Ureter (tissue), 1 donor: ENCODE results near the gene GTPBP4. TPM values are rescaled to one million over a fixed set of nuclear protein-coding genes. Genes with fewer than 3 reads are reported as not detected.
"Not testable (repeated sequence)": the region's sequence is repeated elsewhere in the genome, so short reads cannot be mapped to it uniquely, and the experiment has no call there.

ENCODE experiments used
- DNase-seq: peaks from one replicate; pipeline ENCODE4 v3.0.0-alpha.2; 2020; ENCODE audit warnings: low spot score
- total RNA-seq: library from RNA; stranded (reverse); gene quantifications from one replicate; pipeline ENCODE4 v1.2.4, GENCODE V29; 2023
- donor health status: DM: yes; HTN: yes; CAD: no.

The GTPBP4 gene
- total RNA-seq, 1 donor from 2014 or later = 53.5 TPM

GRCh38 chr10:988667-989545, 672 bp downstream of the GTPBP4 start:
- no peak for DNase-seq

GRCh38 chr10:990808-991207, 2.6 kb downstream of the GTPBP4 start:
- no peak for DNase-seq

DNA sequence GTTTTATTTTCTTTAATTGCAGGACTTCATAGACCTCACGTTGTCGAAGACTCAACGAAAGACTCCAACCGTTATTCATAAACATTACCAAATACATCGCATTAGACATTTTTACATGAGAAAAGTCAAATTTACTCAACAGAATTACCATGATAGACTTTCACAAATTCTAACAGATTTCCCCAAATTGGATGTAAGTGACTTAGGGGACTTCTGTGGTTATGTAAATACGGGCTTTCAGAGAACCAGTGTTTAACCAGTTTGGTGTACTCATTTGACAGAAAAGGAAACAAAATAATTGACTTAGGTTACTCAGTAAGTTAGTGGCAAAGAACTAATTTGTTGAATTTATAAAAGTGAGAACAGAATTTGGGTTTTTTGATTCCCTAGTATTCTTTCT, 4.2 kb downstream of the GTPBP4 start:
- DNase-seq = no peak

DNA sequence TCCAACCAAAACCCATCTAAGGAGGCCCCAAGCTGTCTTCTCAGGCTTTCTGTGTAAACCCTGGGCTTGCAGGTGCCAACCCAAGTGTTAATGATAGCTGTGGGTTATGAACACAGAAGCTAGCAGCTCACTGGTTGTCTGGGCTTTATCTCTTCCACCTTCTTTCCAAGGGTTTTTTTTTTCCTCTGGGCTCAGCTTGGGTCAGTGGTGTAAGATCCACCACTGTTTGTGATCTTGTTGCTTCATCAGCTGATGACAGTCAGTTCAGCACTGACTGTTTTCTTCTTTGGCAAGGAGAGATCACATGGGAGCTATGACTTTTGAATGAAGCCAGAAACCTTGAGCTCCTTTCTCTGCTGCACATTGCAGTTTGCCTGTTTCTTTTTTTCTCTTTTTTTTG, 4.6 kb downstream of the GTPBP4 start:
- no peak for DNase-seq

DNA sequence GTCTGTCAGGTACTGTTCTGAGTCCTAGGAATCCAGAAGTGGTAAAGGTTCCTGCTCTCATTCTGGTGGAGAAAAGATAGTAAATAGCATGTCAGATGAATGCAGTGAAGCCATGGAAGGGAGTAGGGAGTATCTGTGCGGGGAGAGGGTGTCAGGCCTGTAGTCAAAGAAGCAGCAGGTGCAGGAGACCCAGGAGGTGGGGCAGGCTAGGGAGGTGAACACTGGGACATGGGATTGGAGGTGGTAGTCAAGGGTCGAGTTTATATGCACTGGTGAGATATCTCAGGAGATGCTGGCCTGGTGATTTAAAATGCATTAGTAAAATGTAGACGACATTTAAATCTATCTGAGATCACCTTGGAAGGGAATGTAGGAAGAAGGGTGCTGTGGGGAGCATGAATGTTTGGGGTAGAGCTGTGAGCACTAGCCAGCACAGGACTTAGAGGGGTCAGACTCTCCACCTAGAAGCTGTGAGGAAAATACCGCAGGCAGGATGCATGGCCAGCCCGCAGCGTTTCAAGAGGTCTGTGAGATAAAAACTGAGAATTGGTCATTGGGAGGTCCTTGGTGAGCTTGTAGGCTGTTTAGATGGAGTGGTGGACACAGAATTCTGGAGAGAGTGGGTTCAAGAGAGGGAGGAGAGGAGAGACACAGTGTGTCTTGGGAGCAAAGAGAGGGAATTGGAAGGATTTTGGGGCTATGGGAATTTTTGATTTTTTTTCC, 6.8 kb downstream of the GTPBP4 start:
- DNase-seq = no peak

DNA sequence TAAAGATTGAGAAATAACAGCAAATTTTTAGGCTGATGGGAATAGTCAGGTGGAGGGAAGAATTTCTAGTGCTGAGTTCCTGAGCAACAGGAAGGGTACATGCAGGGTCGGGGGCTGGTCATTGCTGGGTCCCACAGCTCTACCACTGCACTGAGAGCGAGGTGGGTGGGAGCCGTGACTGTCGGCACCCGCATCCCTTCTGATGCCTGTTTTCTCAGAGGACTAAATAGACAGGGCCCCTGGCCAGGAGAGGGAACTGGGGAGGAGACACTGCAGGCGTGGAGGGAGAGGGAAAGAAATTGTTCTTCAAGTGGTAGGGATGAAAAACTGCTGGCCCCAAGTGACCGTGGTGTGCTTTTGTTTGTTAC, 7.3 kb downstream of the GTPBP4 start:
- no peak for DNase-seq

GRCh38 chr10:996031-996430, 7.8 kb downstream of the GTPBP4 start:
- no peak for DNase-seq

GRCh38 chr10:997266-998022, 9.2 kb downstream of the GTPBP4 start:
- no peak for DNase-seq

GRCh38 chr10:1002425-1003006, 14.3 kb downstream of the GTPBP4 start:
- DNase-seq = no peak

GRCh38 chr10:1003884-1004670, 15.8 kb downstream of the GTPBP4 start:
- DNase-seq = no peak

DNA sequence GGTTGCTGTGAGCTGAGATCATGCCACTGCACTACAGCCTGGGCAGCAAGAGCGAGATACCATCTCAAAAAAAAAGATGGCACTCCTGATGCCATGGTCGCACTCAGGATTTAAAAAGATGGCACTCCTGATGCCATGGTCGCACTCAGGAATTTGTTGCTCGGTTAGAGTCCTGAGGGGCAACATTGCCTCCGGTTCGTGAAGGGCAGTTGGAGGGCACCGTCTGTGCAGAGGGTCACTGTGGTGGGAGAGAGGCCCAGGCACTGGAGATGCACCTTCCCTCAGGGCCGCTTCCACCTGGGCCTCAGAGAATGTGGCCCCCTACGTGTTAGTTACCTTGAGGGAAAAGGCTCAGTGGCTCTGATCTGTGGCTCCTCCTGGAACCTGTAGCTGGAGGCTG, 18.3 kb downstream of the GTPBP4 start:
- DNase-seq = no peak

GRCh38 chr10:1007583-1007982, 19.3 kb downstream of the GTPBP4 start:
- no peak for DNase-seq

DNA sequence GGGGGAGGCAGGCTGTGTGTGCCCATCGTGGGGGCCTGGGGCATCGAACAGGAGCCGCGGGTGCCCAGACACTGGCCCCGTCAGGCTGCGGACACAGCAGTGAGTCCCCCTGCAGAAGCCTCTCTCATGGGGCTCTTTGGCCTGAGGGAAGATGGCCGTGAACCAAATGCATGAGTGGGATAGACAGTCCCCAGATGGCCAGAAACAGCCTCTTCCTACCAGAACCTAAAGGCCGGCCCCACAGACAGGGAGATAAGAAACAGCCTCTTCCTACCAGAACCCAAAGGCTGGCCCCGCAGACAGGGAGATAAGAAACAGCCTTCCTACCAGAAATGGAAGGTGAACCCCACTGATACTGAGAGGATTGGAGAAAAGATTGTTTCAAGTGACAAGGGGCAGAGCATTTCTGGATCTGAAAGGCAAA, 20.8 kb downstream of the GTPBP4 start:
- no peak for DNase-seq

DNA sequence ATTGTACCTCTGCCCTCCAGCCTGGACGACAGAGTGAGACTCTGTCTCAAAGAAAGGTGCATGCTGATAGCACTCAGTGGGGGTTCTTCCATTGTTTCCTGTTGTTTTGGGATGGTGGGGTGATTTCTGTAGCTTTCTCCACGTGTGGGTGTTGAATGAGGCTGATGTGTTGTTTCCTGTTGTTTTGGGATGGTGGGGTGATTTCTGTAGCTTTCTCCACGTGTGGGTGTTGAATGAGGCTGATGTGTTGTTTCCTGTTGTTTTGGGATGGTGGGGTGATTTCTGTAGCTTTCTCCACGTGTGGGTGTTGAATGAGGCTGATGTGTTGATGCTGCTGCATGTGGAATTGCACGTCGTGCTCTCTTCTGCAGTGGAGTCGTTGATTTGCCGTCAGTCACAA, 21.7 kb downstream of the GTPBP4 start:
- DNase-seq = not testable (repeated sequence)

GRCh38 chr10:1010703-1011102, 22.5 kb downstream of the GTPBP4 start:
- no peak for DNase-seq

- no peak for DNase-seq
These were observed 23.5 kb downstream of the GTPBP4 start for GRCh38 chr10:1011696-1012095.

DNA sequence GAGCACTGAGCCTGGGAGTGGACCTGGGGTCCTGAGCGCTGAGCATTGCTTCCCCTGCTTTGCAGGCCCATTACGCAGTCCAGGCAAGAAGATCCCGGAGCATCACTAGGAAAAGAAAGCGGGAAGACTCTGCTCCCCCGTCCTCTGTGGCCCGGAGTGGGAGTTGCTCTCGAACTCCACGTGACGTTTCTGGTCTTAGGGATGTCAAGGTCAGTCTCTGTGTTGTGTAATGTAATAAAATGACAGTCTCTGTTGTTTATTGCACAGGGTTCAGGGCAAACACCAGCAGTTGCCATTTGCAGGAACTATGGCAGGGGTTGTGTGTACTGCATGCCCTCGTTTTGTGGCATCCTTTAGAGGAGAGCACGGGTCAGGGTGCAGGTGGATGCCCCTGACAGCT, 27.5 kb downstream of the GTPBP4 start:
- DNase-seq = no peak

GRCh38 chr10:1019362-1019761, 31.1 kb downstream of the GTPBP4 start:
- no peak for DNase-seq

DNA sequence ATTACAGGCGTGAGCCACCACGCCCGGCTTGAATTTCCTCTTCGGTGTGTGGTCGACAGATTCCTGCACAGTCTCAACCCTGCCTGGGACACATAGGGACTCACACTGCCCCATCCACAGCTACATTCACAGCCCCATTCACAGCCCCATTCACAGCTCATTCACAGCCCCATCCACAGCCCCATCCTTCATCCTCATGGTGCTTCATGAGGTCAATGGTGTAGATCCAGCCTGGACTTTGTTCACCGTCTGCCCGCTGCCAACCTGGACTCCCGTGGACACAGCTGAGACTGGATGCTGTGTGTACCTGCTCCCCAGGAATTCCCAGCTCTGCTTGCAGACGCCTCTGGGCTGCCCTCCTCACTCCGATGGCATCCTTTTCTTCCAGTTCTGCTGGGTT, 32.2 kb downstream of the GTPBP4 start:
- no peak for DNase-seq

DNA sequence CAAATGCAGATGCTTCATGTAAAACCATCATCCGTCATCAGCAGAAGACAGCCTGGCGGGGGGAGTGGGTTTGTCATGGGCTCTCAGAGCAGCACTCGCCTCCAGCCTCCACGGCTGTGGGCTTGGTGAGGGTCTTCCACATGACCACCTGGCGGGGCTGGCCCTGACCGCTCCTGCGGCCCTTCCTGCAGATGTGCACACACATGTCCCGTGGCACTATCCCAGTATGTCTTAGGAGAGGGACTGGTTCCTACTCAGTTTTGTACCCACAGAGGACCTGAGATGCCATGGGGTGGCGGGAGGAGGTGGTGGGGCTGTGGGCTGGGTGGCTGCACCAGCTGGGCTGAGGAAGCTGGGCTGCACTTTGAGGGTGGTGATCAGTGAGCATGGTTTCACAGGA, 32.7 kb downstream of the GTPBP4 start:
- DNase-seq = no peak

DNA sequence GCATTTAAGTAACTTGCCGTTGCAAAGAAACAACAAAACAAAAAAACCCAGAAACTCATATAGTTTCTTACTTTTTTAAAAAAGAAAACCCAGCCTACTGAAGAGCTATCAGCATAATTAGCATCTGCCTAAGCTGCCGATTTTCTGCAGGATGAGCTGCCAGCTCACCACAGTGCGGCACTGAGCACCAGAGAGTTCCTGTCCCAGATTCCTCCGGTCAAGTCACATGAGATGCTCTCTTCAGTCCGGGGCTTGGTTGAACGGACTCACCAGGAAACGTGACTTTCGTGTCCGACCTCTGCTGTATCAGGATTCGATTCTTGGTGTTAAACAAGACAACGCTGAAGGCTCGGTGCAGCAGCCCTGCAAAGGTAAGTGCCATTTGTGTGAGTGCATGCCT, 34.2 kb downstream of the GTPBP4 start:
- DNase-seq = no peak
